ENCODE results near the gene RBFOX2.

GRCh38 chr22:35761037-35761436 is 267.6 kb downstream of the RBFOX2 start:
- TF ChIP-seq, protein P1, sequence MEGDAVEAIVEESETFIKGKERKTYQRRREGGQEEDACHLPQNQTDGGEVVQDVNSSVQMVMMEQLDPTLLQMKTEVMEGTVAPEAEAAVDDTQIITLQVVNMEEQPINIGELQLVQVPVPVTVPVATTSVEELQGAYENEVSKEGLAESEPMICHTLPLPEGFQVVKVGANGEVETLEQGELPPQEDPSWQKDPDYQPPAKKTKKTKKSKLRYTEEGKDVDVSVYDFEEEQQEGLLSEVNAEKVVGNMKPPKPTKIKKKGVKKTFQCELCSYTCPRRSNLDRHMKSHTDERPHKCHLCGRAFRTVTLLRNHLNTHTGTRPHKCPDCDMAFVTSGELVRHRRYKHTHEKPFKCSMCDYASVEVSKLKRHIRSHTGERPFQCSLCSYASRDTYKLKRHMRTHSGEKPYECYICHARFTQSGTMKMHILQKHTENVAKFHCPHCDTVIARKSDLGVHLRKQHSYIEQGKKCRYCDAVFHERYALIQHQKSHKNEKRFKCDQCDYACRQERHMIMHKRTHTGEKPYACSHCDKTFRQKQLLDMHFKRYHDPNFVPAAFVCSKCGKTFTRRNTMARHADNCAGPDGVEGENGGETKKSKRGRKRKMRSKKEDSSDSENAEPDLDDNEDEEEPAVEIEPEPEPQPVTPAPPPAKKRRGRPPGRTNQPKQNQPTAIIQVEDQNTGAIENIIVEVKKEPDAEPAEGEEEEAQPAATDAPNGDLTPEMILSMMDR (conservative IDR thresholded peaks at IDR 0.05; ENCODE audit: low read depth in 2 of 2), result peak; percentile 58 to 66
- TF ChIP-seq ETS1 (IDR thresholded peaks at IDR 0.05) (no peak), POLR2AphosphoS5 (IDR thresholded peaks at IDR 0.05; ENCODE audit: low read depth) (no peak), EZH2phosphoT487 (IDR thresholded peaks at IDR 0.05; ENCODE audit: unreplicated experiment) (no peak)

Measured in GM23338 (cell line).